Stomach (tissue), 9 donors: Measurements from ENCODE around the gene SUCLG2. TPM values are rescaled to one million over a fixed set of nuclear protein-coding genes. Genes with fewer than 3 reads are reported as not detected.

ENCODE experiments used
- DNase-seq, 2 donors: peaks; one replicate each; pipeline versions ENCODE4 v3.0.0 to v3.0.0-alpha.2; 2013 to 2019
- H3K27ac ChIP-seq, 5 donors: fragments of 200-600 bp in 4 of 5; sonication (generic) in 4 of 5; one replicate each; pipeline ENCODE4 v1.5.1; 2013 to 2019; ENCODE audit warnings: mild to moderate bottlenecking in 1 of 5, moderate library complexity in 1 of 5
- H3K27me3 ChIP-seq, 3 donors: fragments of 200-600 bp; sonication (generic); one replicate each; pipeline ENCODE4 v1.5.1; 2017 to 2019; ENCODE audit warnings: mixed run types in 1 of 3
- H3K36me3 ChIP-seq, 4 donors: fragments of 200-600 bp; sonication (generic); 1 replicate in 3 of 4; 2 replicates in 1 of 4; pipeline ENCODE4 v1.5.1; 2016 to 2019
- H3K4me1 ChIP-seq, 4 donors: fragments of 200-600 bp; sonication (generic); one replicate each; pipeline ENCODE4 v1.5.1; 2016 to 2019
- H3K4me3 ChIP-seq, 4 donors: fragments of 200-600 bp; sonication (generic) in 3 of 4; one replicate each; pipeline ENCODE4 v1.5.1; 2016 to 2019; ENCODE audit warnings: mild to moderate bottlenecking in 1 of 4
- H3K9me3 ChIP-seq, 4 donors: fragments of 200-600 bp; sonication (generic); one replicate each; pipeline ENCODE4 v1.5.1; 2016 to 2019
- EP300 ChIP-seq: sonication (generic); formaldehyde crosslinking; IDR thresholded peaks from one replicate; pipeline ENCODE4 v1.6.1; 2017; ENCODE audit warnings: antibody characterized with exemption
- POLR2A ChIP-seq, 4 donors: fragments of 450-650 bp; IDR thresholded peaks; one replicate each; pipeline ENCODE4 v1.6.1; 2016; ENCODE audit warnings: antibody characterized with exemption in 4 of 4, control low read depth in 2 of 4, mild to moderate bottlenecking in 1 of 4, moderate library complexity in 1 of 4
- POLR2AphosphoS5 ChIP-seq, 3 donors: sonication (generic); formaldehyde crosslinking; IDR thresholded peaks; one replicate each; pipeline ENCODE4 v1.6.1; 2016; ENCODE audit warnings: antibody characterized with exemption in 3 of 3
- WGBS, 5 donors: extraction: QIAGEN DNeasy Blood & Tissue Kit in 3 of 5; methylation state at CpG; one replicate each; pipeline versions ENCODE4 v1.1.5 to v1.1.7; 2013 to 2018; 5-methylcytosine and 5-hydroxymethylcytosine counted together
- intact Hi-C: fragments of 100-400 bp; cut with DNase I; formaldehyde crosslinking; loops from one replicate; pipeline ENCODE4 v1.15.1; 2023; ENCODE audit warnings: low total_unique reads
- polyA plus RNA-seq, 3 donors: library from polyadenylated mRNA; stranded (reverse); fragments of 200-250 nt; gene quantifications; one replicate each; pipeline ENCODE4 v1.2.3, GENCODE V29; 2013
- total RNA-seq, 5 donors: library from RNA; depleted of rRNA; stranded (reverse); fragments of >200 nt; gene quantifications; one replicate each; pipeline versions ENCODE4 v1.1.0 to v1.2.3, GENCODE V29; 2014 to 2016
- TF ChIP-seq, protein P1 (sequence below), 7 experiments: fragments of 450-650 bp in 4 of 7; fragments of 200-600 bp in 3 of 7; sonication (generic) in 3 of 7; IDR thresholded peaks; one replicate each; pipeline ENCODE4 v1.5.1; 2016 to 2019; ENCODE audit warnings: antibody characterized with exemption in 7 of 7, control low read depth in 2 of 7, mild to moderate bottlenecking in 1 of 7
- donor health status: healthy with polysubstance abuse.
- donor health status: Bipolar disorder and iron deficiency.
- donor health status: healthy.

The SUCLG2 gene
- total and polyA plus RNA-seq, 8 donors: 30.9 to 174 (median 74.9) TPM

GRCh38 chr3:67602816-67603215, 51.6 kb downstream of the SUCLG2 start:
- Histone ChIP-seq H3K9me3 (no peaks in the 10 kb centered on the region), H3K36me3 (peaks cover 0 to 45% (median 36%) of the 10 kb centered on the region in 4 donors), H3K27ac (no peak overlapping the region), H3K27me3 (no peaks in the 10 kb centered on the region), H3K4me1 (peaks cover 0 to 36% (median 15%) of the 10 kb centered on the region in 4 donors), H3K4me3 (no peak overlapping the region)
- DNase-seq: no peak
- intact Hi-C loops: no loop called here
- TF ChIP-seq POLR2AphosphoS5 (IDR thresholded peaks at IDR 0.05) (no peak), EP300 (no peak), POLR2A (IDR thresholded peaks at IDR 0.05) (no peak)
- TF ChIP-seq, protein P1, sequence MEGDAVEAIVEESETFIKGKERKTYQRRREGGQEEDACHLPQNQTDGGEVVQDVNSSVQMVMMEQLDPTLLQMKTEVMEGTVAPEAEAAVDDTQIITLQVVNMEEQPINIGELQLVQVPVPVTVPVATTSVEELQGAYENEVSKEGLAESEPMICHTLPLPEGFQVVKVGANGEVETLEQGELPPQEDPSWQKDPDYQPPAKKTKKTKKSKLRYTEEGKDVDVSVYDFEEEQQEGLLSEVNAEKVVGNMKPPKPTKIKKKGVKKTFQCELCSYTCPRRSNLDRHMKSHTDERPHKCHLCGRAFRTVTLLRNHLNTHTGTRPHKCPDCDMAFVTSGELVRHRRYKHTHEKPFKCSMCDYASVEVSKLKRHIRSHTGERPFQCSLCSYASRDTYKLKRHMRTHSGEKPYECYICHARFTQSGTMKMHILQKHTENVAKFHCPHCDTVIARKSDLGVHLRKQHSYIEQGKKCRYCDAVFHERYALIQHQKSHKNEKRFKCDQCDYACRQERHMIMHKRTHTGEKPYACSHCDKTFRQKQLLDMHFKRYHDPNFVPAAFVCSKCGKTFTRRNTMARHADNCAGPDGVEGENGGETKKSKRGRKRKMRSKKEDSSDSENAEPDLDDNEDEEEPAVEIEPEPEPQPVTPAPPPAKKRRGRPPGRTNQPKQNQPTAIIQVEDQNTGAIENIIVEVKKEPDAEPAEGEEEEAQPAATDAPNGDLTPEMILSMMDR (IDR thresholded peaks at IDR 0.05): no peak
- 90 to 97% (median 95%) methylated on average over 2 of the region's 2 CpGs for WGBS, 5 donors

- Histone ChIP-seq H3K9me3 (no peaks in the 10 kb centered on the region), H3K4me3 (no peak overlapping the region), H3K36me3 (peaks cover 0 to 38% (median 28%) of the 10 kb centered on the region in 4 donors), H3K4me1 (peaks cover 0 to 36% (median 15%) of the 10 kb centered on the region in 4 donors), H3K27me3 (no peaks in the 10 kb centered on the region), H3K27ac (no peak overlapping the region)
- WGBS, 5 donors: 91 to 96% (median 95%) methylated on average over 5 of the region's 5 CpGs
- TF ChIP-seq, protein P1 (IDR thresholded peaks at IDR 0.05): no peak
- TF ChIP-seq POLR2A (IDR thresholded peaks at IDR 0.05) (no peak), EP300 (no peak), POLR2AphosphoS5 (IDR thresholded peaks at IDR 0.05) (no peak)
- no peak for DNase-seq
- intact Hi-C loops: no loop called here
These were observed 52.3 kb downstream of the SUCLG2 start for GRCh38 chr3:67601919-67602608.

DNA sequence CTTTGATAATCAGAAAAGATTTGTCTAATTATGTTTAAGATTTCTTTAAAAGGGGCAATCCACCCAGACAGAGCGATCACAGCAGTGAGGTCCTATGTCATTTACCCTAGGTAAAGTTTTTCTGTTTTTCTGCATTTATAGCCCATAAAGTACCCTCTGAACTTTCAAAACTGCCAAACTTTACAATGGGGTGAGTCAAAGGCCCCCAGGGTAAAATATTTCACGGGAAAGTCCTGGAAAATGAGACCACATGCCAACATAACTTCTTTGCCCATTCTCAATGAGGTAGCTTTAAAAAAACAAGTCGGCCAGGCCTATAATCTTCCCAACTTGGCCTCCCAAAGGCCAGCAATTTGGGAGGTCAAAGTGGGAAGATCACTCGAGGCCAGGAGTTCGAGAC, 53.0 kb downstream of the SUCLG2 start:
- Histone ChIP-seq H3K4me1 (peaks cover 0 to 36% (median 15%) of the 10 kb centered on the region in 4 donors), H3K27ac (no peak overlapping the region), H3K4me3 (no peak overlapping the region), H3K36me3 (peaks cover 0 to 32% (median 22%) of the 10 kb centered on the region in 4 donors), H3K9me3 (no peaks in the 10 kb centered on the region), H3K27me3 (no peaks in the 10 kb centered on the region)
- intact Hi-C loops: no loop called here
- DNase-seq: no peak
- TF ChIP-seq, protein P1 (IDR thresholded peaks at IDR 0.05): no peak
- 74 to 97% (median 89%) methylated on average over 5 of the region's 5 CpGs for WGBS, 5 donors

GRCh38 chr3:67599821-67600220, 54.6 kb downstream of the SUCLG2 start:
- no peak overlapping the region for H3K27ac ChIP-seq
- peaks cover 0 to 36% (median 15%) of the 10 kb centered on the region in 4 donors for H3K4me1 ChIP-seq
- no peak for TF ChIP-seq POLR2A (IDR thresholded peaks at IDR 0.05)
- TF ChIP-seq, protein P1 (IDR thresholded peaks at IDR 0.05): no peak
- TF ChIP-seq EP300: no peak
- DNase-seq: no peak
- no peaks in the 10 kb centered on the region for H3K9me3 ChIP-seq
- H3K36me3 ChIP-seq: peaks cover 0 to 16% (median 7%) of the 10 kb centered on the region in 4 donors
- WGBS, 5 donors: 89 to 95% (median 91%) methylated on average over 2 of the region's 2 CpGs
- H3K4me3 ChIP-seq: no peak overlapping the region
- no peaks in the 10 kb centered on the region for H3K27me3 ChIP-seq
- intact Hi-C loops: no loop called here
